Epithelial cell of proximal tubule (primary cell): ENCODE measurements around the gene MEIKIN. TPM values are rescaled to one million over a fixed set of nuclear protein-coding genes. Genes with fewer than 3 reads are reported as not detected.

ENCODE experiments used
- DNase-seq: peaks from one replicate; pipeline ENCODE4 v3.0.0-alpha.2; 2011; ENCODE audit warnings: low read depth
- H3K4me3 ChIP-seq: 2 replicates; pipeline ENCODE4 v1.5.1; 2011; ENCODE audit warnings: low read depth, mild to moderate bottlenecking, low read length
- CTCF ChIP-seq: conservative IDR thresholded peaks from 2 replicates; pipeline ENCODE4 v1.5.1; 2012; ENCODE audit warnings: low read depth, mild to moderate bottlenecking, low read length
- total RNA-seq: library from RNA; depleted of rRNA; stranded (reverse); fragments of >200 nt; gene quantifications from 2 replicates; pipeline ENCODE4 v1.2.3, GENCODE V29; 2015

Gene MEIKIN
- total RNA-seq, 1 donor from 2014 or later = not detected

- no peak for DNase-seq
- no peak overlapping the region for H3K4me3 ChIP-seq
- no peak for TF ChIP-seq CTCF
Observed at GRCh38 chr5:131821221-131821620, 124.2 kb downstream of the MEIKIN start.

- H3K4me3 ChIP-seq = no peak overlapping the region
- TF ChIP-seq CTCF = no peak
Observed at GRCh38 chr5:131818001-131818724, 127.3 kb downstream of the MEIKIN start.

GRCh38 chr5:131814990-131815389, 130.5 kb downstream of the MEIKIN start:
- H3K4me3 ChIP-seq = no peak overlapping the region
- no peak for TF ChIP-seq CTCF
- peak; percentile 58 for DNase-seq

More at GRCh38 chr5:131818001-131818724, 127.3 kb downstream of the MEIKIN start:
- DNase-seq = no peak

- no peak overlapping the region for H3K4me3 ChIP-seq
- no peak for TF ChIP-seq CTCF
- no peak for DNase-seq
Observed at GRCh38 chr5:131812371-131813160, 132.9 kb downstream of the MEIKIN start.

GRCh38 chr5:131810510-131811249, 134.8 kb downstream of the MEIKIN start:
- peak; percentile 60 for TF ChIP-seq CTCF
- no peak for DNase-seq
- no peak overlapping the region for H3K4me3 ChIP-seq

GRCh38 chr5:131796793-131797693, 148.4 kb downstream of the MEIKIN start, which contains the start of gene FNIP1:
Gene FNIP1 (minus strand): TSS chr5:131797017. CDS start chr5:131796921, 96 bp downstream.
- DNase-seq = peak; percentile 39

More at GRCh38 chr5:131796793-131797693, 148.4 kb downstream of the MEIKIN start, which contains the start of gene FNIP1:
- H3K4me3 ChIP-seq = peak within 1 kb of the TSS; percentile 96
- TF ChIP-seq CTCF = no peak
